22Rv1 (cell line): Measurements from ENCODE around the gene POU2F2.
A peak's percentile ranks its signal among the peaks of the same experiment; 100 is the strongest.

ENCODE experiments used
- H3K27ac ChIP-seq: fragments of 450-650 bp; 2 replicates; pipeline ENCODE4 v1.5.1; 2017
- ZFX ChIP-seq: fragments of 450-650 bp; IDR thresholded peaks from 2 replicates; pipeline ENCODE4 v1.6.1; 2017; ENCODE audit warnings: antibody characterized with exemption, borderline replicate concordance
- TF ChIP-seq, protein P1 (sequence below): fragments of 450-650 bp; IDR thresholded peaks from 2 replicates; pipeline ENCODE4 v1.5.1; 2017; ENCODE audit warnings: mild to moderate bottlenecking

Gene POU2F2

DNA sequence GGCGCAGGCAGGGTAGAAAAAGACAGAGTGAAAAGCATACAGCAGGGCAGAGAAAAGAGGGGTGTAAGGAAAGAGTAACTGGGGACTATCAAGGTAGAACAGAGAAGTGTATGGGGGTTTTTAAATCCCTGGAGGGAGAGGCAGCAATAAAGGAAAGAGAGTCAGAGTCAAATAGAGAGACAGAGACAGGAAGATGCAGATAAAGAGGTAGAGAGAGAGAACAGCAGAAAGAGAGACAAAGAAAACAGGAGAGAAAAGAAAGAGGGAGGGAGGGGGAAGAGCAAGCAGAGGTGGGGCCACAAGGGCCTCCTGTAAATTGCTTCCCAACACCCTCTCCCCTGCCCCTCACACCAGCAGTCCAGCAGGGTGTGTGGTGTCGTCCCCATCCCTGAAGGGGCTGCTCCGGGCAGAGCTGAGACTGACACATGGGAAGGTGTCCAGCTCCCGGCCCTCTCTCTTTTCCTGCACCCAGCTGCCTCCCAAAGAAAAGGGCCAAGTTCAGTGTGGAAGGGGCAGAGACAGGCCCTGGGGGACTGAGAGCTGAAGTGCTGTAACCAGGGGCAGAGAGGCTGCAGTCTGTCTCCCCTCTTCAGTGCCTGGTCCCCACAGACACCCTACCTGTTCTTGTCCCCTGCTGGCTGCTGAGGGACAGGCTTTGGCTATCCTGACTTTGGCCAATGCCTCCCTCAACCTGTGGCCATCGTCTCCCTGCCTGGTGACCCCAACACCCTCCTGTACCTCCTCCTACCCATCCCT lies 17.4 kb upstream of the POU2F2 start:
- no peak for TF ChIP-seq ZFX
- TF ChIP-seq, protein P1, sequence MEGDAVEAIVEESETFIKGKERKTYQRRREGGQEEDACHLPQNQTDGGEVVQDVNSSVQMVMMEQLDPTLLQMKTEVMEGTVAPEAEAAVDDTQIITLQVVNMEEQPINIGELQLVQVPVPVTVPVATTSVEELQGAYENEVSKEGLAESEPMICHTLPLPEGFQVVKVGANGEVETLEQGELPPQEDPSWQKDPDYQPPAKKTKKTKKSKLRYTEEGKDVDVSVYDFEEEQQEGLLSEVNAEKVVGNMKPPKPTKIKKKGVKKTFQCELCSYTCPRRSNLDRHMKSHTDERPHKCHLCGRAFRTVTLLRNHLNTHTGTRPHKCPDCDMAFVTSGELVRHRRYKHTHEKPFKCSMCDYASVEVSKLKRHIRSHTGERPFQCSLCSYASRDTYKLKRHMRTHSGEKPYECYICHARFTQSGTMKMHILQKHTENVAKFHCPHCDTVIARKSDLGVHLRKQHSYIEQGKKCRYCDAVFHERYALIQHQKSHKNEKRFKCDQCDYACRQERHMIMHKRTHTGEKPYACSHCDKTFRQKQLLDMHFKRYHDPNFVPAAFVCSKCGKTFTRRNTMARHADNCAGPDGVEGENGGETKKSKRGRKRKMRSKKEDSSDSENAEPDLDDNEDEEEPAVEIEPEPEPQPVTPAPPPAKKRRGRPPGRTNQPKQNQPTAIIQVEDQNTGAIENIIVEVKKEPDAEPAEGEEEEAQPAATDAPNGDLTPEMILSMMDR, result no peak
- H3K27ac ChIP-seq, result no peak overlapping the region

DNA sequence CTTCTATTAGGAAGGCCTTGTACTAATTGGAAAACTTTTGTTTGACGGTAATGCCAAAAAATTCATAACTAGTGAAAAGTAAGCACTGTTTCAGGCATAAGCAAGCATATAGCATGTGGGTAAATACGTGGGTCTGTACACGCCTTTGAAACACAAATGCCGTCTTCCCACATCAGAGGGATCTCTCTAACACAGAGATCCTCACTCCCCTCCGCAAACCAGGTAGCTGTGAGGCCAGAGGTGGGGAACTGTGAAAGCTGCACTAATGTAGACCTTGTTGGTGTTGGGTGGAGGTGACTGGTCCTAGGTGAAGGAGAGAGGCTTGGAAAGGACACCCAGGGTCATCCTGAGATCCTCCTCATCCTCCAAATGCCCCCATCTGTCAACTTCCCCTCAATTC lies 16.0 kb upstream of the POU2F2 start:
- TF ChIP-seq ZFX, result no peak
- TF ChIP-seq, protein P1, result no peak
- no peak overlapping the region for H3K27ac ChIP-seq

DNA sequence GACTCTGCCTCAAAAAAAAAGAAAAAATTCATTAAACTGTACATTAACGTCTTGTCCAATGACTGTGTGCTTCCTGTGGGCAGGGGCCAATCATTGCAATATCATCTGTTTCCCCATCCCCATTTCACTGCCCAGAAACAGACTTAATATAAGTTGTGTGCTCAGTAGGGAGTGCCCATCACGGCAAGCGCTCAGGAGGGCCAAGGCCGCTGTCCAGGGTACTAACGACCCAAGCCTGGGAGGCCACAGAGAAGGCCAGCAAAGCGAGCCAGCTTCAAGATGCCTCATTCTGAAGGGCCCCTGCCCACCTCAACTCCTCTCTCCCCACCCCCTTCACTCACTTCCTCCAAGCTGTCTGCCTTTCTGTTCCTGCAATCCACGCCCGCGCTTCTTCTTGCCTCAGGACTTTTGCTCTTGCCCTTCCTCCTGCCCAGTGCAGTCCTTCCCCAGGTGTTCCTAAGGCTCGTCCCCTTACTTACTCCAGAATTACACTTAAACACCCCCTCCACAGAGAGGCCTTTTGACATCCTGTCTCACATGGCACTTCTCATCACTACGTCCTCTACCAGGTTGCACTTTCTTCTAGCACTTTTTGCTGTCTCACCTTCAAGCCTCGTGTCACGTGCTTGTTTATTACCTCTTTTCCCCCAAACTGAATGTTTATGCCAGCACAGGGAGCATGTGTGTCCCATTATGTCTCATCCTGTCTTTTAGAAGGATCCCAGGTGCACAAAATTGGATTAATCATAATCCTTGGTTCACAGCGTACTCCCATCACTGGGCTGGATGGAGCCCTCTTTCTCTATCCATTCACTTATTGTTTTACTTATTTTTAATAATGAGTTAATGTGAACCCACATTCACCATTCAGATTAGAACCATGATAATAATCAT lies 11.3 kb upstream of the POU2F2 start:
- no peak for TF ChIP-seq ZFX
- TF ChIP-seq, protein P1, result no peak
- no peak overlapping the region for H3K27ac ChIP-seq

DNA sequence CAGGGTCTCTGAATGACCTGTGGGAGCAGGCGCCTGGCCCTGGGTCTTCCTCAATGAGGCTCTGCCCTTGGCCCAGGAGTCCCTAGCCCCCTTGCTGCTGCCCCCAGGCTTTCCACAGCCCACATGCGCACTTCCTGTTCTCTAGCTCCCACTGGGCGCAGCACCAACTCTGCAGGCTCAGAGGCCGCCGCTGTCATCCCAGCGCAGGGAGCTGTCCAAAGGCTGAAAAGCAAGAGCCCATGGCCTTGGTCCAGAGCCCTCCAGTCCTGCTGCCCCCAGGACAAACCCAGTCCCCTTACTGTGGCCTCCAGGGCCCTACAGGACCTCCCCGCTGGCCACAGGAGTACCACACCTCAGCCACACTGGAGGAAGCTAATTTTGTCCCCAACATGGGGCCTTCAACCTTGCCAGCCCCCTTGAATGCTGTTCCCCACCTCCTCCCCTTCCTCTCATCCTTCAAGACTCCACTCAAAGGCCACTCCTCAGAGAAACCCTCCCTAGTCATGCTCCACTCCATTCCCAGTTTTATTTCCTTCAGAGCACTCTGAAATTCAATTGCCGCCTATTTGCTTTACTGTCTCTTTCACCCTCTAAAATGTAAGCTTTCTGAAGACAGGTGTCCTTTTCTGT lies 8.0 kb upstream of the POU2F2 start:
- H3K27ac ChIP-seq, result no peak overlapping the region
- TF ChIP-seq, protein P1, result no peak
- no peak for TF ChIP-seq ZFX

DNA sequence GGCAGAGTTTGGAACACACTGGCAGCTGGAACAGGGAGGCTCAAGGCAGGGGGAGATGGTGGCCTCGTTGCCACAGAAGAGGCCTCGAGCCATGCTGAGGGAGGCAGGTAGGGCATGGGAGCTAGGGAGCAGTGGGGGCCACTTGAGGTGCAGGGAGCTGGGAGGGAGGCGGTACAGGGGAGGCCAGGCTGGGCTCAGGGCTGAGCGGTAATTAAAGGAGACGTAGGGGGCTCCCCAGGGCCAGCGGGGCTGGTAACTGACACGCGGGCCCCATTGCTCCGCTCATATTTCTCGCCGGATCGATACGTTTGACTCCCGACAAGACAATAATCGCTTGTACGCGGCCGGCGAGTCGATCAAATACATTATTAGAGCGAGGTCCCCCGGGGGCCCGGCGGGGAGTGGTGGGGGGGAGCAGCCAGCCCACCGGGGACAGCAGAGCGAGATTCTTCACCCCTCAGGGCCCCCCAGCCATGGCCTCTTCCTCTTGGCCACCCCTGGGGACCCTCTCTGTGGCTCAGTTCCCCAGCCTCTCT lies 2.4 kb upstream of the POU2F2 start:
- TF ChIP-seq ZFX, result no peak
- TF ChIP-seq, protein P1, result no peak
- no peak overlapping the region for H3K27ac ChIP-seq

DNA sequence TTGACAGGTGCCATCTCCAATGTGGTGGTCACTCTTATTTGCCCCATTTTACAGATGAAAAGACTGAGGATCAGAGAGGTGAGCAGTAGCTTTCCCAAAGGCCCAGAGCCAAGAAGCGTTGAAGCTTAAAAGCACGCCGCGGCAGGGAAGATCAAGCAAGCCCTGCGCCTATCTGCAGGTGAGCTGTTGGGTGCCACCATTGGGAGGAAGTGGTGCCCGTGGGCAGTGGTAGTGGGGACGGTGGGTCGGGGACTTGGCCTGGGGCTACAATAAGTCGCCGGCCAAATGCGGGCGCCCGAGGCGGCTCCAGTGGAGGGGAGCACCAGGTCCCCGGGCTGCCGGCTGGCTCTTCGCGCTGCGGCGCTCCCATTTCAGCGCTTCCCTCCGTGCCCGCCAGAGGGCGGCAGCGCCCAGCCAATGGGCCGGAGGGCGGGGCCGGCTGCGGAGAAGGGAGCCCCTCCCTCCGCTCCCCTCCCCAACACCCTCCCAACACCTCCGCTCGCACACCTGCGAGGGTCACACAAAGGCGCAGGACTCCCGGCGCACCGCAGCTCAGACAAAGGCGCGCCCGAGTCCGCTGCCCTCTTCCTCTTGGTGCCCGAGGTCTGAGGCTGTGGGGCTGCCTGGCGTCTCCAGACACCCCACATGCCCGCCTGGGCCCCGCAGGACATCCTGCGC lies 744 bp upstream of the POU2F2 start:
- no peak overlapping the region for H3K27ac ChIP-seq

More for the DNA sequence above, 744 bp upstream of the POU2F2 start:
- TF ChIP-seq, protein P1, result peak; percentile 95
- TF ChIP-seq ZFX, result no peak
